ENCODE measurements around the gene SLC17A9.

GRCh38 chr20:62989201-62989601 lies 36.7 kb downstream of the SLC17A9 start:
- TF ChIP-seq GATA2 (IDR thresholded peaks at IDR 0.05; ENCODE audit: low read depth, low read length) (no peak), GATA3 (IDR thresholded peaks at IDR 0.05; ENCODE audit: low read depth, low read length) (no peak)

Data from SH-SY5Y (cell line).